ENCODE data around the gene KRT83.

DNA sequence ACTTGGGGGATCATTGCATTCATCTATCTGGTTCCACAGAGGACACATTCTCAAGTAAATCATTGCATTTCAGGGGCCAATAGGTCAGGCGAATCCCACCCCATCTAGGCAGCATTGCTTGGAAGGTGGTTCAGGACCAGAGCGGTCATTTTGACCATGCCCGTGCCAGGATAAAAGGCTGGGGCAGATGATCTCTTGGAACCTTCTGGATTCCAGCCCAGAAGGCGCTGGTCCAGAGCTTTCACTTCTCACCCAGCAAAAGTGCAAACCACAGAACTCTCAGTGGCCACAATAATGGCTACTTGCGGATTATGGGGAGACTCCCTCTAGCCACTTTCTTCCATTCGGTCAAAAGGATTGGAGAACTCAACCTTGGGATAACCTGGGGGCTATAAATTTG lies 46.7 kb upstream of the KRT83 start:
- TF ChIP-seq, protein P1, sequence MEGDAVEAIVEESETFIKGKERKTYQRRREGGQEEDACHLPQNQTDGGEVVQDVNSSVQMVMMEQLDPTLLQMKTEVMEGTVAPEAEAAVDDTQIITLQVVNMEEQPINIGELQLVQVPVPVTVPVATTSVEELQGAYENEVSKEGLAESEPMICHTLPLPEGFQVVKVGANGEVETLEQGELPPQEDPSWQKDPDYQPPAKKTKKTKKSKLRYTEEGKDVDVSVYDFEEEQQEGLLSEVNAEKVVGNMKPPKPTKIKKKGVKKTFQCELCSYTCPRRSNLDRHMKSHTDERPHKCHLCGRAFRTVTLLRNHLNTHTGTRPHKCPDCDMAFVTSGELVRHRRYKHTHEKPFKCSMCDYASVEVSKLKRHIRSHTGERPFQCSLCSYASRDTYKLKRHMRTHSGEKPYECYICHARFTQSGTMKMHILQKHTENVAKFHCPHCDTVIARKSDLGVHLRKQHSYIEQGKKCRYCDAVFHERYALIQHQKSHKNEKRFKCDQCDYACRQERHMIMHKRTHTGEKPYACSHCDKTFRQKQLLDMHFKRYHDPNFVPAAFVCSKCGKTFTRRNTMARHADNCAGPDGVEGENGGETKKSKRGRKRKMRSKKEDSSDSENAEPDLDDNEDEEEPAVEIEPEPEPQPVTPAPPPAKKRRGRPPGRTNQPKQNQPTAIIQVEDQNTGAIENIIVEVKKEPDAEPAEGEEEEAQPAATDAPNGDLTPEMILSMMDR (conservative IDR thresholded peaks at IDR 0.05 in 1 of 2, IDR thresholded peaks at IDR 0.05 in 1 of 2; ENCODE audit: low read depth in 1 of 2, low read length in 2 of 2) = no peak
- TF ChIP-seq EZH2 (IDR thresholded peaks at IDR 0.05; ENCODE audit: low read length, missing control alignments) = no peak

All from fibroblast of lung (primary cell).